ENCODE measurements around the gene SMYD3.

GRCh38 chr1:245988393-245989078, 518.5 kb downstream of the SMYD3 start:
- TF ChIP-seq CTCF (conservative IDR thresholded peaks at IDR 0.05) (no peak), EZH2 (IDR thresholded peaks at IDR 0.05; ENCODE audit: low read depth) (no peak)
